Urinary bladder (tissue), 4 donors: Measurements from ENCODE around the gene ROBO2. TPM values are rescaled to one million over a fixed set of nuclear protein-coding genes. Genes with fewer than 3 reads are reported as not detected.

ENCODE experiments used
- DNase-seq: peaks from one replicate; pipeline ENCODE4 v3.0.0-alpha.2; 2015; ENCODE audit errors: extremely low spot score
- H3K27ac ChIP-seq: one replicate; pipeline ENCODE4 v1.5.1; 2013; ENCODE audit warnings: low read depth, mild to moderate bottlenecking, moderate library complexity
- H3K36me3 ChIP-seq: one replicate; pipeline ENCODE4 v1.6.1; 2013; ENCODE audit warnings: mild to moderate bottlenecking, moderate library complexity; ENCODE audit not compliant: insufficient read depth
- H3K4me1 ChIP-seq: one replicate; pipeline ENCODE4 v1.6.1; 2013; ENCODE audit warnings: mild to moderate bottlenecking, moderate library complexity; ENCODE audit not compliant: insufficient read depth
- H3K4me3 ChIP-seq: one replicate; pipeline ENCODE4 v1.5.1; 2013; ENCODE audit warnings: low read depth, low read length
- WGBS: extraction: QIAGEN DNeasy Blood & Tissue Kit; methylation state at CpG from one replicate; pipeline ENCODE4 v1.1.7; 2013; 5-methylcytosine and 5-hydroxymethylcytosine counted together
- polyA plus RNA-seq: library from polyadenylated mRNA; stranded (reverse); fragments of 200-250 nt; gene quantifications from one replicate; pipeline ENCODE4 v1.2.3, GENCODE V29; 2013
- total RNA-seq: library from RNA; depleted of rRNA; stranded (reverse); fragments of >200 nt; gene quantifications from one replicate; pipeline ENCODE4 v1.2.3, GENCODE V29; 2014
- donor health status: healthy with polysubstance abuse.
- donor health status: healthy.

ROBO2 gene
- total and polyA plus RNA-seq, 2 donors, result 1.4 to 38.1 TPM

DNA sequence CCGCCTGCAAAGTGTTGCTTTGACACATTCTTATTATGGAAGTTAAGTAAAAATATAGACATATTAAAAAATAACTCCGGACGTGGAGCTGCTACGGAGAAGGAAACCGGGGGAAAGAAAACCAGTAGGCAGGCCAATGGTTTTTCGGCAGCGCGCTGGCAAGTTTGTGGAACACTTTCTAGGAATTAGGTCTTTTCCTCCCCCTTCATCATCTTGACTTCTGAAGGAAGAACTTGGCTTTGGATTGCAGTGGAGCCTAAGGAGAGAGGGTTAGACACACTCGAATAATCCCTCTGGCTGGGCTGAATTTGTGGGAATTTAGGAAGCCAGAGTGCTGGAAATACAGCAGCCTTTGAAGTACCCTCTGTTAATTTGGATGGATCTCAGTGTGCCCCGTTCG lies 317 bp downstream of the ROBO2 start:
- no peak overlapping the region for H3K27ac ChIP-seq
- 6% methylated on average over 11 of the region's 11 CpGs for WGBS
- peak overlapping the region; percentile 53 for H3K4me3 ChIP-seq
- no peak for DNase-seq
- H3K4me1 ChIP-seq, result no peaks in the 10 kb centered on the region
- H3K36me3 ChIP-seq, result no peaks in the 10 kb centered on the region

DNA sequence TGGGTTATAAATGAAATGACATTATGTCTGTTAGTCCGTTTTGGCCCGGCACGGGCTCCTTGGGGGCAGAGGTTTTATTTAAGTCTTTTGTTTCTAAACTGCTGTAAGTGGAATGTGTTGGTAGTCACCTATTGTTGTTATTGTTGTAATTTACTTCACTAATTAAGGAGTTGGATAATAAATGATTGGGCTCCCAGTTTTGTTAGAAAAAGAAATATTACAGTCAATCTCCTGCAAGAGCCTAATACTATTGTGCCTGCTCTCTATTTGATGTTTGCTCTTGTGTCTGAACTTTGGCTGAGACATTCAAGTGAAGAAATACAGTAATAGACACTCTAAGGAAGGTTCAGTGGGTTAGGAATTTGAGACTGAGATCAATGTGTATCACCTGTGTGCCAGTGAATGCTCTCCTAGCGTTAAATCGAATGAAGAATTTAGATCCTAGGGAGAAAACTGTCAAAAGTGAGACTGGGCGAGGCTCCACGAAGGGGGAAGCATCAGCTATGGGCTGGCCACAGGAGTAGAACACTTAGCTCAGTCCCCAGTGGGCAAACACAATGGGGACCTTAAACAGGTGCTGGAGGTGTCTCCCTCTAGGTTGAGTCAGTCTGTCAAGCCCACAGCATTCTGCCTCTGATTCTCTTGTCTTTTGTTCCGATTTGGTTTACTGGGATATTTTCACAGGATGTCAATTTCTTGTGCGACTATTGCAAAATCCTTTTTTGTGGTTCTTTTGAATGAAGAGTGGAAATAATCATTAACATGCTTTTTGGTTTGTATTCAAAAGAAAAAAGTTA lies 1.2 kb downstream of the ROBO2 start:
- 50% methylated on average over 9 of the region's 9 CpGs for WGBS
- Histone ChIP-seq H3K36me3 (no peaks in the 10 kb centered on the region), H3K27ac (no peak overlapping the region), H3K4me3 (no peak overlapping the region), H3K4me1 (no peaks in the 10 kb centered on the region)
- DNase-seq, result no peak

DNA sequence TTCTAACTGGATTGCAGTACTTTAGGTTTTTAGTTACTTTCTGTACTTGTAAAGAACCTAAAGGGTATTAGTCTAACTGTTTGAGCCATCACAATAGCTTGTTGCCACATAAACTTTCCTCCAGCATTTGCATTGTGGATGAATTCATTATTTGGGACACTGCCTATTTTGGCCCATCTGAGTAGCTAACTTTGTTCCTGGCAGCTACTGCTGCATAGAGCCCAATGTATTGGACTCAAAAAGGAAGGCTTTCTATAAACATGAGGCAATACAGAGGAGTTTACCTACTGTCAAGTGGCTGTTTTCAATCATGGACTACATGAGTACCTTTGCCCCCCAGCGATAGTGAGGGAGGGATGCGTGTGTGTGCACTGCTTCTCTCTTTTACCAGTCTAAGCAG lies 1.9 kb downstream of the ROBO2 start:
- H3K4me3 ChIP-seq, result no peak overlapping the region
- H3K36me3 ChIP-seq, result no peaks in the 10 kb centered on the region
- 81% methylated on average over 2 of the region's 2 CpGs for WGBS
- no peak for DNase-seq
- H3K4me1 ChIP-seq, result no peaks in the 10 kb centered on the region
- H3K27ac ChIP-seq, result no peak overlapping the region

DNA sequence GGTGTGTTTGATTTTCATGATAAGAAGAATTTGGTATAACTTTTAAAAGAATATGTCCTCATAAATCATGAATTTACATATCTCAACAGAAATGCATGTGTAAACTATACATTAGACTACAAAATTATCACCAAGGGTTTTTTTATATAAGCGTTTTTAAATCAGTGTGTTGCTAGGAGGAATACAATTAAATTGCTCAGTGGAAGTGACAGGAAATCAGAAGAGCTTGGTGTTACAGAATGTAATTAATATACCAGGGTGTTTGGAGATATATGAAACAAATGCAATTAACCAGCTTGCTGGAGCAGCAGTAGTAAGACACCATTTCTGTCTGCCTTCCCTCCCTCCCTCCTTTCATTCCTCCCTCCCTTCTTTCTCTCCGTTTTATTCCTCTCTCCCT lies 2.4 kb downstream of the ROBO2 start:
- H3K27ac ChIP-seq, result no peak overlapping the region
- no peaks in the 10 kb centered on the region for H3K4me1 ChIP-seq
- H3K4me3 ChIP-seq, result no peak overlapping the region
- DNase-seq, result no peak
- no peaks in the 10 kb centered on the region for H3K36me3 ChIP-seq
- WGBS, result 65% methylated on average over 2 of the region's 2 CpGs

GRCh38 chr3:77042882-77043281 lies 3.0 kb downstream of the ROBO2 start:
- 27% methylated on average over 2 of the region's 2 CpGs for WGBS
- Histone ChIP-seq H3K4me1 (no peaks in the 10 kb centered on the region), H3K4me3 (no peak overlapping the region), H3K27ac (no peak overlapping the region), H3K36me3 (no peaks in the 10 kb centered on the region)
- no peak for DNase-seq

DNA sequence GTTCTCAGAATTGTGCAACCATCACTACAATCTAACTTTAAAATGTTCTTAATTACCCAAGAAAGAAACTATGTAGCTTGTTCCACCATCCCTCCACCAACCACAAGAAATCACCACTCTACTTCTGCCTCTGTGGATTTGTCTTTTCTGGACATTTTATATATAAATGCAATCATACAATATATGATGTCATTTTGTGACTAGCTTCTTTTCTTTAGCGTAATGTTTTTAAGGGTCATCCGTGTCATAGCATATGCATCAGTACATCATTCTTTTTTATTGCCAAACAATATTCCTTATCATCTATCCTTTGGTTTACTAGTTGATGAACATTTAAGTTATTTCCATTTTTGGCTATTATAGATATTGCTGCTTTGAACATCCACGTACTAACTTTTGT lies 5.8 kb downstream of the ROBO2 start:
- Histone ChIP-seq H3K4me3 (no peak overlapping the region), H3K36me3 (no peaks in the 10 kb centered on the region), H3K27ac (no peak overlapping the region), H3K4me1 (no peaks in the 10 kb centered on the region)
- DNase-seq, result no peak
- whole genome bisulfite sequencing, result 97% methylated on average over 3 of the region's 3 CpGs

- H3K36me3 ChIP-seq, result no peaks in the 10 kb centered on the region
- no peak overlapping the region for H3K27ac ChIP-seq
- 92% methylated on average over 5 of the region's 5 CpGs for WGBS
- no peak overlapping the region for H3K4me3 ChIP-seq
- no peak for DNase-seq
- no peaks in the 10 kb centered on the region for H3K4me1 ChIP-seq
Measured at GRCh38 chr3:77048186-77048585, 8.3 kb downstream of the ROBO2 start.

- Histone ChIP-seq H3K36me3 (no peaks in the 10 kb centered on the region), H3K4me3 (no peak overlapping the region), H3K4me1 (no peaks in the 10 kb centered on the region), H3K27ac (no peak overlapping the region)
- DNase-seq, result no peak
- WGBS, result 84% methylated on average over 5 of the region's 5 CpGs
Measured at GRCh38 chr3:77051591-77051990, 11.7 kb downstream of the ROBO2 start.

DNA sequence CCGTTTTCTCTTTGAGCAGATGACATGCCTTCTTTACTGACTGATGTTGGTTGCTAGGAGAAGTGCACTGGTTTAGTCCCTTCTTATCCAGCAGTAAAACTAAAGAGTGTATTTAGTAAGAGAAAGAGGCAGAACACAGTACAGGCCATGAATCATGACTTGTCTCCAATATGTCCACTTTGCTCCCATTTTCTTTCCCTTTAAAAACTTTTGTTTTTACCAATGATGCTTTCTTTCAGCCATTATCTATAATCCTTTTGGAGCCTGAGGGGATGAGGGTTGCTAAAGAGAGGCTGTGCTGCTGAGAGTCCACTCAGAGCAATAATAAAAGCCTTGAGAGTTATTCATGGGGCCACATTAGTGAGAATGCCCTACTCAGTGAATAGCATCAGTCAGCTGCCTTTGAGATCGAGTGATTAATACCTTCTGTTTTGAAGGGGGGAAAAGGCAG lies 12.2 kb downstream of the ROBO2 start:
- Histone ChIP-seq H3K4me3 (no peak overlapping the region), H3K36me3 (no peaks in the 10 kb centered on the region), H3K4me1 (no peaks in the 10 kb centered on the region), H3K27ac (no peak overlapping the region)
- DNase-seq, result no peak
- 71% methylated on average over 2 of the region's 2 CpGs for WGBS

- no peak for DNase-seq
- Histone ChIP-seq H3K4me3 (no peak overlapping the region), H3K27ac (no peak overlapping the region), H3K4me1 (no peaks in the 10 kb centered on the region), H3K36me3 (no peaks in the 10 kb centered on the region)
- 28% methylated on average over 2 of the region's 2 CpGs for WGBS
Measured at GRCh38 chr3:77052733-77053670, 13.1 kb downstream of the ROBO2 start.

- WGBS, result 61% methylated on average over 2 of the region's 2 CpGs
- no peak for DNase-seq
Measured at GRCh38 chr3:77053795-77054194, 13.9 kb downstream of the ROBO2 start.

DNA sequence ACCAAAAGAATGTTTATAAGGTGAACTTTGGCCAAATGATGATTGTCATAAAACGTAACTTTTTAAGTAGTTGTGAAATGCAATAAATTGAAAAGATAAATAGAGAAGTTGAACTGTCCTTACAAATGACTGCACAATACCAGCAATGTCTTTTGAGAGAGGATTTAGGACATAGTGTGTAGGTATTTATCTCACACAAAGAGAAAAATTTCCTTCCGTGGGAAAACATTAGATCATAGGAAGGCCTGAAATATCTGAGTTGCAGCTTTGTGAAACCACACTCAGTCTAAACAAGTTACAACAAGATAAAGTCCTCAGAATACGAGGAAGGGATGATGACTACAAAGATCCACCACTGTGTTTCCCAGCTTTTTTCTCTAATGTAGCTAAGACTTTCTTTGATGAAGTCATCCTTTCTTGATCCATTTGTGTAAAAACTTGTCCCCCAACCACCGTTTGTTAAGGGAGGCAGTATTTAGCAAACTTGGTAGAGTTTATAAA lies 16.0 kb downstream of the ROBO2 start:
- 37% methylated on average over 4 of the region's 4 CpGs for WGBS
- no peak overlapping the region for H3K27ac ChIP-seq
- H3K4me3 ChIP-seq, result no peak overlapping the region
- no peaks in the 10 kb centered on the region for H3K4me1 ChIP-seq
- no peak for DNase-seq
- H3K36me3 ChIP-seq, result no peaks in the 10 kb centered on the region

More at GRCh38 chr3:77053795-77054194, 13.9 kb downstream of the ROBO2 start:
- no peak overlapping the region for H3K4me3 ChIP-seq
- no peak overlapping the region for H3K27ac ChIP-seq
- no peaks in the 10 kb centered on the region for H3K4me1 ChIP-seq
- no peaks in the 10 kb centered on the region for H3K36me3 ChIP-seq

DNA sequence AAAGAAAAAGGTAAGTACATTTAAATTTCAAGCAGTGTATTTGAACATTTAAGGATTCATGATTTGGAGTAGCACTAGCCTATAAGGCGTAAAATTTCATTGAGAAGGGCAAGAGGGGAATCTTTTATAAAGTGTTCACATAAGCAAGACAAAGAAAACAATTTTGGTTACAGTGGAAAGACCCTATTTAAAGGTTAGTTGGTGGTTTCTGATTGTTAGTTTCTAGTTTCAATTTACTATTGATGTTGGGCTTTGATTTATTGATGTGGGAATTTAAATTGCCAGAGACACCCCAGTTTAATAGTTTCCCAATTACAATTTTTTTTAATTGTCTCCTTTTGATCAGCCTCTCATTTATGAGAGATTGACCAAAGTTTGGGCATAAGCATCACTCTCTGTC lies 19.5 kb downstream of the ROBO2 start:
- Histone ChIP-seq H3K4me1 (no peaks in the 10 kb centered on the region), H3K36me3 (no peaks in the 10 kb centered on the region), H3K4me3 (no peak overlapping the region), H3K27ac (no peak overlapping the region)
- DNase-seq, result no peak
- WGBS, result 94% methylated on average over 1 of the region's 1 CpG

GRCh38 chr3:77063423-77063822 lies 23.5 kb downstream of the ROBO2 start:
- WGBS, result 95% methylated on average over 5 of the region's 5 CpGs
- no peak overlapping the region for H3K4me3 ChIP-seq
- no peaks in the 10 kb centered on the region for H3K36me3 ChIP-seq
- H3K27ac ChIP-seq, result no peak overlapping the region
- no peaks in the 10 kb centered on the region for H3K4me1 ChIP-seq
- DNase-seq, result no peak
